ENCODE measurements around the gene CREB3L2. TPM values are rescaled to one million over a fixed set of nuclear protein-coding genes. Genes with fewer than 3 reads are reported as not detected.

CREB3L2 gene
- total RNA-seq, 1 experiment from 2014 or later: 49.8 TPM

- TF ChIP-seq POLR2A (IDR thresholded peaks at IDR 0.05; ENCODE audit: borderline replicate concordance, extremely low read depth, insufficient read depth, insufficient read length) (no peak), SP1 (IDR thresholded peaks at IDR 0.05; ENCODE audit: low read depth) (no peak), RAD21 (IDR thresholded peaks at IDR 0.05; ENCODE audit: low read depth) (no peak), YY1 (IDR thresholded peaks at IDR 0.05; ENCODE audit: extremely low read depth, insufficient replicate concordance, low read depth, low read length) (no peak), FOSL1 (IDR thresholded peaks at IDR 0.05; ENCODE audit: low read depth) (no peak), MAX (IDR thresholded peaks at IDR 0.05) (no peak), ZBTB33 (IDR thresholded peaks at IDR 0.05; ENCODE audit: extremely low read depth, insufficient replicate concordance, low read length) (no peak), ZFX (IDR thresholded peaks at IDR 0.05) (no peak), EZH2phosphoT487 (IDR thresholded peaks at IDR 0.05; ENCODE audit: borderline replicate concordance) (no peak), SRF (IDR thresholded peaks at IDR 0.05; ENCODE audit: low read depth) (no peak), CTCF (IDR thresholded peaks at IDR 0.05 in 2 of 3, conservative IDR thresholded peaks at IDR 0.05 in 1 of 3; ENCODE audit: borderline replicate concordance in 1 of 3, insufficient read depth in 1 of 3, low read depth in 2 of 3, low read length in 2 of 3) (no peak), EZH2 (IDR thresholded peaks at IDR 0.05) (no peak), POLR2AphosphoS5 (IDR thresholded peaks at IDR 0.05; ENCODE audit: low read depth, low read length) (no peak), EGR1 (IDR thresholded peaks at IDR 0.05; ENCODE audit: low read depth) (no peak), JUND (IDR thresholded peaks at IDR 0.05) (no peak), ZNF274 (IDR thresholded peaks at IDR 0.05; ENCODE audit: low read depth, low read length) (no peak), TCF7L2 (IDR thresholded peaks at IDR 0.05; ENCODE audit: borderline replicate concordance, extremely low read depth, insufficient read depth, insufficient read length) (no peak), REST (IDR thresholded peaks at IDR 0.05; ENCODE audit: low read depth) (no peak), ATF3 (IDR thresholded peaks at IDR 0.05) (no peak)
- ChIA-PET POLR2A (interaction anchor here (0.7 kb wide), 1 partner anchor 116 kb away, joined by 3 read pairs; the partner anchor contains the start of gene CREB3L2), RAD21 (ENCODE audit: low non-redundant PET in 1 of 2, low total read pairs in 2 of 2, uncharacterized antibody in 2 of 2, unreplicated experiment in 2 of 2) (interaction anchor here in 1 of 2 experiments (0.7 kb wide), 1 partner anchor 85 kb away, joined by 3 read pairs; no protein-coding TSS in a partner anchor), CTCF (no interaction called here)
- no peaks in the 10 kb centered on the region for H3K9me3 ChIP-seq (ENCODE audit: control insufficient read depth in 1 of 2, insufficient read depth in 1 of 2, low read depth in 1 of 2, low read length in 2 of 2)
- DNase-seq (ENCODE audit: low read depth, low spot score) (no peak), ATAC-seq (no peak)
- H3K4me3 ChIP-seq (replicated peaks in 1 of 2; ENCODE audit: low read depth in 1 of 2, low read length in 2 of 2): no peak overlapping the region
- no peak overlapping the region for H3K27ac ChIP-seq (ENCODE audit: low read depth, low read length)
- no peak overlapping the region for H2AFZ ChIP-seq (ENCODE audit: low read depth, low read length, poor library complexity, severe bottlenecking)
- H3K4me2 ChIP-seq (ENCODE audit: low read length): no peak overlapping the region
- H3K36me3 ChIP-seq (ENCODE audit: control insufficient read depth in 1 of 2, insufficient read depth in 2 of 2, low read length in 2 of 2): peaks cover 0 to 4% of the 10 kb centered on the region in 2 experiments; a peak in 1 of 4 replicates
- H3K27me3 ChIP-seq (ENCODE audit: insufficient read depth, low read length): no peaks in the 10 kb centered on the region
- H3K4me1 ChIP-seq (ENCODE audit: control insufficient read depth in 1 of 2, insufficient read depth in 2 of 2, low read length in 2 of 2): peaks cover 16 to 22% of the 10 kb centered on the region in 2 experiments
- H3K9ac ChIP-seq (ENCODE audit: low read length): no peak overlapping the region
- H3K9me2 ChIP-seq (ENCODE audit: insufficient read depth): no peaks in the 10 kb centered on the region
- intact Hi-C loops (cut with micrococcal nuclease): no loop called here
- no peaks in the 10 kb centered on the region for H3K79me2 ChIP-seq (ENCODE audit: insufficient read depth, low read length)
- no TSS peak for BruUV-seq (replicated peaks)
- no peaks in the 10 kb centered on the region for H4K20me1 ChIP-seq (ENCODE audit: insufficient read depth)
Measured at GRCh38 chr7:137886281-137886680, 115.6 kb downstream of the CREB3L2 start.

Data from HCT116 (cell line).